Measurements from ENCODE around the gene RABL2A.
A peak's percentile ranks its signal among the peaks of the same experiment; 100 is the strongest.
"Not testable (repeated sequence)": the region's sequence is repeated elsewhere in the genome, so short reads cannot be mapped to it uniquely, and the experiment has no call there.

The RABL2A gene

DNA sequence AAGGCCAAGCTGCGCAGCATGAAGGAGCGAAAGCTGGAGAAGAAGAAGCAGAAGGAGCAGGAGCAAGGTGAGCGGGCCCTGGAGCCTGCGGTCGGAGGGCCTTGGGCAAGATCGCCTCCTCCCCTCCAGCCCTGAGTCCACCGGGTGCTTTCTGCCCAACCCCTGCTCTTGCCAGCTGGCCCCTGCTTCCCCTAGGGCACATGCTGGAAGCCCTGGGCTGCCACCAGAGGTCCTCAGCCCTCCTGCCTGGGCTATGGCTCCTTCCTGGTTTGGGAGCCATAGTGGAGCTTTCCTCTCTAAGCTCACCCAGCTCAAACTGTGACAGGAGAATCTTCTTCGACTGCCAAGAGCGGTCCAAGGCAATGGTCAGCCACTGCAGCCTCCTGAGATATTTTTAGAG, 29.5 kb upstream of the RABL2A start:
- intact Hi-C loops (cut with DNase I; ENCODE audit: low total_unique reads); H3K27ac ChIP-seq; H3K4me3 ChIP-seq; DNase-seq; H3K4me1 ChIP-seq; H3K27me3 ChIP-seq; H3K9me3 ChIP-seq: not testable (repeated sequence)
- H3K36me3 ChIP-seq, result peaks cover 0 to 18% (median 0%) of the 10 kb centered on the region in 3 donors

DNA sequence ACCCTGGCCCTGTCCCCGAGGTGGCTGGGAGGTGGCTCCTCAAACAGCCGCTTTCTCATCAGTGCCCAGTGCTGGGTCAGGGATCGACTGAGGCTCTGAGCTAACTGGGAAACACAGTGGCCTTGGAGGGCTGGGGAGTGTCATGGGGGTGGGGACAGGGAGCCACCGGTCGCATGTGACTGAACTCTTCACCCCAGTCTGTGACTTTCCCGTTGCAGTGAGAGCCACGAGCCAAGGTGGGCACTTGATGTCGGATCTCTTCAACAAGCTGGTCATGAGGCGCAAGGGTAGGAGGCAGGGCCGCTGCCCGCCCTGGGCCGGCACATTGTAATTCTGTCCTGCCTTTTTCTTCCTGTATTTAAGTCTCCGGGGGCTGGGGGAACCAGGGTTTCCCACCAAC, 28.9 kb upstream of the RABL2A start:
- H3K4me3 ChIP-seq; H3K27me3 ChIP-seq; DNase-seq; H3K27ac ChIP-seq; H3K4me1 ChIP-seq; intact Hi-C loops (cut with DNase I; ENCODE audit: low total_unique reads); H3K9me3 ChIP-seq: not testable (repeated sequence)
- peaks cover 0 to 18% (median 0%) of the 10 kb centered on the region in 3 donors for H3K36me3 ChIP-seq

- H3K27ac ChIP-seq; H3K4me1 ChIP-seq; H3K4me3 ChIP-seq; H3K9me3 ChIP-seq; DNase-seq; H3K27me3 ChIP-seq; intact Hi-C loops (cut with DNase I; ENCODE audit: low total_unique reads): not testable (repeated sequence)
- peaks cover 0 to 18% (median 0%) of the 10 kb centered on the region in 3 donors for H3K36me3 ChIP-seq
Measured at GRCh38 chr2:113598738-113599137, 28.3 kb upstream of the RABL2A start.

- DNase-seq; H3K27ac ChIP-seq; H3K4me3 ChIP-seq; H3K9me3 ChIP-seq; H3K27me3 ChIP-seq; H3K4me1 ChIP-seq; intact Hi-C loops (cut with DNase I; ENCODE audit: low total_unique reads): not testable (repeated sequence)
- peaks cover 0 to 18% (median 0%) of the 10 kb centered on the region in 3 donors for H3K36me3 ChIP-seq
Measured at GRCh38 chr2:113599208-113599607, 27.9 kb upstream of the RABL2A start.

GRCh38 chr2:113602040-113602769, 24.9 kb upstream of the RABL2A start:
- peaks cover 0 to 16% (median 4%) of the 10 kb centered on the region in 4 donors for H3K4me1 ChIP-seq
- H3K4me3 ChIP-seq; H3K27ac ChIP-seq; H3K9me3 ChIP-seq; H3K27me3 ChIP-seq; intact Hi-C loops (cut with DNase I; ENCODE audit: low total_unique reads): not testable (repeated sequence)
- H3K36me3 ChIP-seq, result peaks cover 0 to 13% (median 0%) of the 10 kb centered on the region in 3 donors
- peak in 1 of 2 donors; percentile 34 for DNase-seq
- TF ChIP-seq, protein P1, sequence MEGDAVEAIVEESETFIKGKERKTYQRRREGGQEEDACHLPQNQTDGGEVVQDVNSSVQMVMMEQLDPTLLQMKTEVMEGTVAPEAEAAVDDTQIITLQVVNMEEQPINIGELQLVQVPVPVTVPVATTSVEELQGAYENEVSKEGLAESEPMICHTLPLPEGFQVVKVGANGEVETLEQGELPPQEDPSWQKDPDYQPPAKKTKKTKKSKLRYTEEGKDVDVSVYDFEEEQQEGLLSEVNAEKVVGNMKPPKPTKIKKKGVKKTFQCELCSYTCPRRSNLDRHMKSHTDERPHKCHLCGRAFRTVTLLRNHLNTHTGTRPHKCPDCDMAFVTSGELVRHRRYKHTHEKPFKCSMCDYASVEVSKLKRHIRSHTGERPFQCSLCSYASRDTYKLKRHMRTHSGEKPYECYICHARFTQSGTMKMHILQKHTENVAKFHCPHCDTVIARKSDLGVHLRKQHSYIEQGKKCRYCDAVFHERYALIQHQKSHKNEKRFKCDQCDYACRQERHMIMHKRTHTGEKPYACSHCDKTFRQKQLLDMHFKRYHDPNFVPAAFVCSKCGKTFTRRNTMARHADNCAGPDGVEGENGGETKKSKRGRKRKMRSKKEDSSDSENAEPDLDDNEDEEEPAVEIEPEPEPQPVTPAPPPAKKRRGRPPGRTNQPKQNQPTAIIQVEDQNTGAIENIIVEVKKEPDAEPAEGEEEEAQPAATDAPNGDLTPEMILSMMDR (IDR thresholded peaks at IDR 0.05), result peak; percentile 23 to 65

GRCh38 chr2:113602869-113603466, 24.1 kb upstream of the RABL2A start:
- peak overlapping the region; percentile 74 to 87 for H3K27ac ChIP-seq
- intact Hi-C loops (cut with DNase I; ENCODE audit: low total_unique reads), result no loop called here
- H3K4me1 ChIP-seq, result peaks cover 0 to 16% (median 4%) of the 10 kb centered on the region in 4 donors
- H3K9me3 ChIP-seq, result no peaks in the 10 kb centered on the region
- peak overlapping the region; percentile 51 to 65 for H3K4me3 ChIP-seq
- no peak for DNase-seq
- H3K27me3 ChIP-seq, result no peaks in the 10 kb centered on the region
- TF ChIP-seq, protein P1 (IDR thresholded peaks at IDR 0.05), result no peak
- H3K36me3 ChIP-seq, result peaks cover 0 to 8% (median 0%) of the 10 kb centered on the region in 3 donors

DNA sequence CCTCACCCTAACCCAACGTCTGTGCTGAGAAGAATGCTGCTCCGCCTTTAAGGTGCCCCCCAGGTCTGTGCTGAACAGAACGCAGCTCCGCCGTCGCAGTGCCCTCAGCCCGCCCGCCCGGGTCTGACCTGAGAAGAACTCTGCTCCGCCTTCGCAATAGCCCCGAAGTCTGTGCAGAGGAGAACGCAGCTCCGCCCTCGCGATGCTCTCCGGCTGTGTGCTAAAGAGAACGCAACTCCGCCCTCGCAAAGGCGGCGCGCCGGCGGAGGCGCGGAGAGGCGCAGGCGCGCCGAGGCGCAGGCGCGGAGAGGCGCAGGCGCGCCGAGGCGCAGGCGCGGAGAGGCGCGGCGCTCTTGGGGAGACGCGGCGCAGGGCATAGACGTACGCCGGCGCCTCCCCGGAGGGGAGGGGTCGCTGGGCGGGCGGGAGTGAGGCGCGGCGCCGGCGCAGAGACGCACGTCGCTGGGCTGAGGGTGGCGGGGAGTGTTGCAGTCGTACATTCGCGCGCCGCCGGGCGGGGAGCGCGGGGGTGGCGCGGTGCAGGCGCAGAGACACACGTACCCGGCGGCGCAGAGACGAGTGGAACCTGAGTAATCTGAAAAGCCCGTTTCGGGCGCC, 23.5 kb upstream of the RABL2A start:
- H3K9me3 ChIP-seq; intact Hi-C loops (cut with DNase I; ENCODE audit: low total_unique reads); H3K27me3 ChIP-seq; H3K36me3 ChIP-seq: not testable (repeated sequence)
- peaks cover 0 to 16% (median 4%) of the 10 kb centered on the region in 4 donors for H3K4me1 ChIP-seq
- peak overlapping the region; percentile 51 to 65 for H3K4me3 ChIP-seq
- peak; percentile 87 to 93 for DNase-seq
- peak overlapping the region; percentile 81 to 87 for H3K27ac ChIP-seq

DNA sequence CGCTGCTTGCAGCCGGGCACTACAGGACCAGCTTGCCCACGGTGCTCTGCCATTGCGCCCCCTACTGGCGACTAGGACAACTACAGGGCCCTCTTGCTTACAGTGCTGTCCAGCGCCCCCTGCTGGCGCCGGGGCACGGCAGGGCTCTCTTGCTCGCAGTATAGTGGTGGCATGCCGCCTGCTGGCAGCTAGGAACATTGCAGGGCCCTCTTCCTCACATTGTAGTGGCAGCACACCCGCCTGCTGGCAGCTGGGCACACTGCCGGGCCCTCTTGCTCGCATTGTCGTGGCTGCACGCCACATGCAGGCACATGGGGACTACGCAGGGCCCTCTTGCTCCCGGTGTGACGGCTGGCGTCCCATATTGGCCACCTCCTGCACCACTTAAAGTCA, 23.0 kb upstream of the RABL2A start:
- DNase-seq, result peak; percentile 93 to 96
- H3K36me3 ChIP-seq; intact Hi-C loops (cut with DNase I; ENCODE audit: low total_unique reads); H3K27me3 ChIP-seq; H3K9me3 ChIP-seq: not testable (repeated sequence)
- TF ChIP-seq, protein P1 (IDR thresholded peaks at IDR 0.05), result peak; percentile 100
- Histone ChIP-seq H3K4me3 (peak overlapping the region; percentile 51 to 65), H3K27ac (peak overlapping the region; percentile 81 to 87), H3K4me1 (peaks cover 0 to 16% (median 4%) of the 10 kb centered on the region in 4 donors)

- H3K36me3 ChIP-seq; intact Hi-C loops (cut with DNase I; ENCODE audit: low total_unique reads); H3K27me3 ChIP-seq; DNase-seq; H3K9me3 ChIP-seq; H3K4me3 ChIP-seq: not testable (repeated sequence)
- H3K27ac ChIP-seq, result peak overlapping the region; percentile 81 to 87
- peaks cover 0 to 16% (median 4%) of the 10 kb centered on the region in 4 donors for H3K4me1 ChIP-seq
Measured at GRCh38 chr2:113604661-113605060, 22.4 kb upstream of the RABL2A start.

DNA sequence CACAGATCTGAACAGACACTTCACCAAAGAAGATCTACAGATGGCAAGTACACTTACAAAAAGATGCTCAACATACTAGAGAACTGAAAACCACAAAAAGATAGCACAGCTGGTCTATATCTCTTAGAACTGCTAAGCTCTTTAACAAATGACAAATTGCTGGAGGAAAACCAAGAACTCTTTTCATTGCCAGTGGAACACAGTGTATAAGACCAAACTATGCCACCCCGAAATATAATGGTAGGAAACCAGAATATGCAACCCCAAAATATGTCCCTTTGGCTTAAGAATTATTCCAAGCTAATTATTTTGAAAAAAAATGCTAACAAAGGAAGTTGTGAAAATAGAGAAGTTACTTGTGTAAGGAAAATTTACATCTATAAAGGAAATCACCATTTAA, 21.0 kb upstream of the RABL2A start:
- H3K27ac ChIP-seq; H3K27me3 ChIP-seq; DNase-seq; H3K9me3 ChIP-seq; H3K36me3 ChIP-seq; intact Hi-C loops (cut with DNase I; ENCODE audit: low total_unique reads); H3K4me3 ChIP-seq: not testable (repeated sequence)
- H3K4me1 ChIP-seq, result peaks cover 0 to 16% (median 4%) of the 10 kb centered on the region in 4 donors

- H3K4me3 ChIP-seq; H3K9me3 ChIP-seq; H3K27me3 ChIP-seq; H3K27ac ChIP-seq; intact Hi-C loops (cut with DNase I; ENCODE audit: low total_unique reads); H3K4me1 ChIP-seq; H3K36me3 ChIP-seq; DNase-seq: not testable (repeated sequence)
Measured at GRCh38 chr2:113609822-113610221, 17.2 kb upstream of the RABL2A start.

Data from tibial artery (tissue), 4 donors.